Measurements from ENCODE around the gene ZNF787.

- no peak; the same call in 1 of the 2 replicates for TF ChIP-seq CTCF (conservative IDR thresholded peaks at IDR 0.05)
- TF ChIP-seq ZFX (IDR thresholded peaks at IDR 0.05) = no peak
These were observed 34.1 kb upstream of the ZNF787 start for GRCh38 chr19:56155124-56155687.

All from C4-2B (cell line).